Mesendoderm (in vitro differentiated cells): ENCODE measurements around the gene CEP162.
A peak's percentile ranks its signal among the peaks of the same experiment; 100 is the strongest.

Experiments used
- DNase-seq: peaks from one replicate; pipeline ENCODE4 v3.0.0; 2013
- H2AK5ac ChIP-seq: 2 replicates; pipeline ENCODE4 v1.6.1; 2013; ENCODE audit warnings: low read length, inconsistent platforms
- H2BK120ac ChIP-seq: 2 replicates; pipeline ENCODE4 v1.6.1; 2013; ENCODE audit warnings: low read depth, mild to moderate bottlenecking, low read length, moderate library complexity, mixed read lengths
- H2BK15ac ChIP-seq: replicated peaks from 2 replicates; pipeline ENCODE4 v1.6.1; 2013; ENCODE audit warnings: low read depth, mild to moderate bottlenecking, moderate library complexity
- H2BK5ac ChIP-seq: 2 replicates; pipeline ENCODE4 v1.6.1; 2013; ENCODE audit warnings: low read length, inconsistent platforms
- H3K18ac ChIP-seq: 2 replicates; pipeline ENCODE4 v1.6.1; 2013; ENCODE audit warnings: mild to moderate bottlenecking, low read length, mixed read lengths
- H3K23ac ChIP-seq: one replicate; pipeline ENCODE4 v1.6.1; 2013; ENCODE audit warnings: low read length
- H3K27ac ChIP-seq: 2 replicates; pipeline ENCODE4 v1.5.1; 2013; ENCODE audit warnings: low read depth, mild to moderate bottlenecking, inconsistent platforms, low read length, moderate library complexity
- H3K27me3 ChIP-seq: 2 replicates; pipeline ENCODE4 v1.6.1; 2013; ENCODE audit warnings: low read length, control low read depth, mild to moderate bottlenecking, inconsistent platforms; ENCODE audit not compliant: insufficient read depth, poor library complexity
- H3K36me3 ChIP-seq: 2 replicates; pipeline ENCODE4 v1.6.1; 2013; ENCODE audit warnings: low read length, inconsistent platforms; ENCODE audit not compliant: control insufficient read depth, insufficient read depth
- H3K4ac ChIP-seq: one replicate; pipeline ENCODE4 v1.6.1; 2013; ENCODE audit warnings: low read depth, mild to moderate bottlenecking, low read length, moderate library complexity
- H3K4me1 ChIP-seq: 2 replicates; pipeline ENCODE4 v1.6.1; 2013; ENCODE audit warnings: low read depth, low read length, inconsistent platforms; ENCODE audit not compliant: control insufficient read depth
- H3K4me2 ChIP-seq: 2 replicates; pipeline ENCODE4 v1.6.1; 2013; ENCODE audit warnings: low read length
- H3K4me3 ChIP-seq: 2 replicates; pipeline ENCODE4 v1.5.1; 2013; ENCODE audit warnings: mild to moderate bottlenecking, low read length
- H3K56ac ChIP-seq: one replicate; pipeline ENCODE4 v1.6.1; 2013; ENCODE audit warnings: low read length
- H3K79me1 ChIP-seq: 2 replicates; pipeline ENCODE4 v1.6.1; 2013; ENCODE audit warnings: low read length, inconsistent platforms
- H3K79me2 ChIP-seq: 2 replicates; pipeline ENCODE4 v1.6.1; 2013; ENCODE audit warnings: mild to moderate bottlenecking, low read length; ENCODE audit not compliant: control insufficient read depth, insufficient read depth
- H3K9ac ChIP-seq: 2 replicates; pipeline ENCODE4 v1.6.1; 2013; ENCODE audit warnings: low read length, inconsistent platforms
- H4K5ac ChIP-seq: one replicate; pipeline ENCODE4 v1.6.1; 2013; ENCODE audit warnings: low read length
- H4K8ac ChIP-seq: one replicate; pipeline ENCODE4 v1.6.1; 2013; ENCODE audit warnings: low read depth, mild to moderate bottlenecking, control low read depth, low read length, moderate library complexity
- WGBS: extraction: QIAGEN DNeasy Blood & Tissue Kit; methylation state at CpG from one replicate; pipeline ENCODE4 v1.1.7; 2013; ENCODE audit warnings: low lambda C conversion rate, missing lambda C conversion rate; ENCODE audit not compliant: insufficient coverage; ENCODE audit errors: extremely low coverage; 5-methylcytosine and 5-hydroxymethylcytosine counted together

CEP162 gene

DNA sequence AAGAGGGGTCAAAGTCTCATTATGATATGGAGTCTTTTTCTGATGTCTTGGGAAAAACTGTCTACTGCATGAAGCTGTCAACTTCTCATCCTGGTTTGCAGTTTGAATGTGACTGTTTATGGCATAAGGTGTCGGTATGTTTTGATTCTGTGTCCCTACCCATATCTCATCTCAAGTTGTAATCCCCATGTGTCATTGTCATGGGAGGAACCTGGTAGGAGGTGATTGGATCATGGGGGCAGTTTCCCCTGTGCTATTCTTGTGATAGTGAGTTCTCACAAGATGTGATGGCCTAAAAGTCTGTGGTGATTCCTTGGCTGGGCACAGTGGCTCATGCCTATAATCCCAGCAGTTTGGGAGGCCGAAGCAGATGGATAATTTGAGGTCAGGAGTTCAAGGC, 146.2 kb downstream of the CEP162 start:
- Histone ChIP-seq H2BK15ac (no peak overlapping the region), H3K27me3 (no peaks in the 10 kb centered on the region), H3K23ac (no peak overlapping the region), H3K56ac (no peak overlapping the region), H3K36me3 (no peaks in the 10 kb centered on the region), H2BK5ac (no peak overlapping the region), H2AK5ac (no peak overlapping the region), H4K5ac (no peak overlapping the region), H3K4me2 (no peak overlapping the region), H3K27ac (no peak overlapping the region), H3K4me1 (peaks cover 3% of the 10 kb centered on the region), H3K4me3 (no peak overlapping the region), H3K18ac (no peak overlapping the region), H4K8ac (no peak overlapping the region), H3K79me2 (no peaks in the 10 kb centered on the region), H3K9ac (no peak overlapping the region), H2BK120ac (no peak overlapping the region), H3K4ac (no peak overlapping the region), H3K79me1 (no peaks in the 10 kb centered on the region)
- no CpG with 5 or more reads among the region's 2 CpGs for WGBS
- DNase-seq: no peak

DNA sequence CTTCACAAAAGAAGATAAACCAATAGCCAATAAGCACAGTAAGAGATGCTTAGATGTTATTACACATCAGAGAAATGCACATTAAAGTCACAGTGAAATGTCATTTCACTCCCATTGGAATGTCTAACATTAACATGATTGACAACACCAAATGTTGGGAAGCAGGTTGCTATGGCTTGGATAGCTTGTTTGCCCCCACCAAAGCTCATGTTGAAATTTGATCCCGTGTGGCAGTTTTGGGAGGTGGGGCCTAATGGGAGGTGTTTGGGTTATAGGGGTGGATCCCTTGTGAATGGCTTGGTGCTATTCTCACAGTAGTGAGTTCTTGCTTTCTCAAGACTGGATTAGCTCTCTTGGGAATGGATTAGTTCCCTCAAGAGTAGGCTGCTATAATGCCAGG, 149.1 kb downstream of the CEP162 start:
- Histone ChIP-seq H2BK5ac (no peak overlapping the region), H3K79me2 (no peaks in the 10 kb centered on the region), H3K23ac (no peak overlapping the region), H3K4me2 (no peak overlapping the region), H3K27ac (no peak overlapping the region), H3K27me3 (no peaks in the 10 kb centered on the region), H3K4ac (no peak overlapping the region), H2BK15ac (no peak overlapping the region), H2BK120ac (no peak overlapping the region), H4K5ac (no peak overlapping the region), H3K79me1 (no peaks in the 10 kb centered on the region), H4K8ac (no peak overlapping the region), H2AK5ac (no peak overlapping the region), H3K18ac (no peak overlapping the region), H3K36me3 (no peaks in the 10 kb centered on the region), H3K4me1 (no peaks in the 10 kb centered on the region), H3K4me3 (no peak overlapping the region), H3K56ac (no peak overlapping the region), H3K9ac (no peak overlapping the region)
- DNase-seq: peak; percentile 69
- WGBS: no CpG with 5 or more reads among the region's 1 CpG

DNA sequence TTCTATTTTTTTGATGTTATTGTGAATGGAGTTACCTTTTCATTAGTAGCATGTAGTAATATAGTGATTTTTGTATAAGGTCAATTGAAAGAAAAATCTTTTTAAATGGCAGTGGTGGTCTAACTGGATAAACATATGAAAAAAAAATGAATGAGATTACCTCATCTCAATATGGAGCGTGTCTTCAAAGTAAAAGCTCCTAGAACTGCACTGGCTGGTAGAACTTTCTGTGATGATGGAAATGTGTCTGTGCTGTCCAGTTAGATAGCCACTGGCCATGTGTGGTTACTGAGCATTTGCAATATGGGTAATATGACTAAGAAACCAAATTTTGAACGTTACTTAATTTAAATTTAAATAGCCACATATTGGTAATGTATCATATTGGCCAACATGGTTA, 149.8 kb downstream of the CEP162 start:
- no peak overlapping the region for H3K23ac ChIP-seq
- no peak overlapping the region for H2BK15ac ChIP-seq
- no peak for DNase-seq
- no peak overlapping the region for H2BK5ac ChIP-seq
- H3K18ac ChIP-seq: no peak overlapping the region
- no peak overlapping the region for H3K4me2 ChIP-seq
- H3K9ac ChIP-seq: no peak overlapping the region
- H3K36me3 ChIP-seq: no peaks in the 10 kb centered on the region
- no peaks in the 10 kb centered on the region for H3K79me2 ChIP-seq
- no peak overlapping the region for H4K8ac ChIP-seq
- H3K27ac ChIP-seq: no peak overlapping the region
- no peak overlapping the region for H3K56ac ChIP-seq
- H3K4ac ChIP-seq: no peak overlapping the region
- H2AK5ac ChIP-seq: no peak overlapping the region
- H3K79me1 ChIP-seq: no peaks in the 10 kb centered on the region
- H3K4me3 ChIP-seq: no peak overlapping the region
- no peak overlapping the region for H2BK120ac ChIP-seq
- H3K27me3 ChIP-seq: no peaks in the 10 kb centered on the region
- no peak overlapping the region for H4K5ac ChIP-seq
- no peaks in the 10 kb centered on the region for H3K4me1 ChIP-seq
- no CpG with 5 or more reads among the region's 2 CpGs for WGBS

DNA sequence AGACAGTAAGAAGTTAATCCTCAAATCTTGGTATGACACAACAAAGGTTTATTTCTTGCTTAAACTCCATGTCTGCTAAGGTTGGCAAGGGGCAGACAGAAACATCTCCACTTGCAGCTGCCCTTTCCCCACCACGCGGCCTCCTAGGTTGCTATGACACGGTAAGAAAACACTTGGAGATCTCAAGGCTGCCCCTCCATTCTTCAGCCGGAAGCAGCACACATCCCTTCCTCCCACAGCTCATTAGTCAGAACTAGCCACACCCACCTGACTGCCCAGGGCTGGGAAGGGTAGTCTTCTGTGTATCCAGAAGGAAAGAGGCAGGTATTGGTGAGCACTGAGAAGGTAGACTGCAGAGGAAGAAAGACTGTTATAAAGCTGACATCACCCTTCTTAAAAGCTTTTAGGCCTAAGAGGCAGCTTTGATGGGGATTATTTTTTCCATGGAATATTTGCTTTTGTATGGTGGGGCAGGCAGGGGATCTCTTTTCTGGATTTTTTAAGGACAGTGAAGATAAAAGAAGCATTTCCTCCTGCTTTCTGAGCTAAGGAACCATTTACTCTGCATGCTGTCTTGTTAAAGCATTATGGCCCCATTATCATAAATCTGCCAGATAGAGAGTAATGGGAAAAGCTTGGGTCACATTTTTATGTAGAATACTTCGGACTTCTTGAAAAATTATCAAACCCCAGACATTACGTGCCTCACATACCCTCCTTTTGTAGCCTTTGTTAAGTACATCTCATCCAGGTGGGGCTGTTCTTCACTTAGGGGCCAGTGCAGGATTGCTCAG, 152.3 kb downstream of the CEP162 start:
- no peak overlapping the region for H3K56ac ChIP-seq
- H3K4ac ChIP-seq: no peak overlapping the region
- no peaks in the 10 kb centered on the region for H3K79me1 ChIP-seq
- H3K27ac ChIP-seq: no peak overlapping the region
- H3K27me3 ChIP-seq: no peaks in the 10 kb centered on the region
- H2BK120ac ChIP-seq: no peak overlapping the region
- H3K18ac ChIP-seq: no peak overlapping the region
- no peak overlapping the region for H4K8ac ChIP-seq
- peak; percentile 90 for DNase-seq
- WGBS: no CpG with 5 or more reads among the region's 6 CpGs
- no peak overlapping the region for H4K5ac ChIP-seq
- no peaks in the 10 kb centered on the region for H3K4me1 ChIP-seq
- H3K4me3 ChIP-seq: no peak overlapping the region
- no peak overlapping the region for H2BK15ac ChIP-seq
- no peak overlapping the region for H3K23ac ChIP-seq
- H2BK5ac ChIP-seq: no peak overlapping the region
- no peak overlapping the region for H3K9ac ChIP-seq
- no peak overlapping the region for H3K4me2 ChIP-seq
- H2AK5ac ChIP-seq: no peak overlapping the region
- no peaks in the 10 kb centered on the region for H3K79me2 ChIP-seq
- H3K36me3 ChIP-seq: no peaks in the 10 kb centered on the region
